HG03432 (cell line): ENCODE measurements around the gene DCANP1.
"Not testable (repeated sequence)": the region's sequence is repeated elsewhere in the genome, so short reads cannot be mapped to it uniquely, and the experiment has no call there.

Experiments
- ATAC-seq: cut with Tn5 transposase; IDR thresholded peaks from one replicate; pipeline ENCODE4 v1.9.1; 2021; ENCODE audit warnings: mild to moderate bottlenecking, moderate library complexity; ENCODE audit not compliant: unreplicated experiment

The DCANP1 gene, protein sequence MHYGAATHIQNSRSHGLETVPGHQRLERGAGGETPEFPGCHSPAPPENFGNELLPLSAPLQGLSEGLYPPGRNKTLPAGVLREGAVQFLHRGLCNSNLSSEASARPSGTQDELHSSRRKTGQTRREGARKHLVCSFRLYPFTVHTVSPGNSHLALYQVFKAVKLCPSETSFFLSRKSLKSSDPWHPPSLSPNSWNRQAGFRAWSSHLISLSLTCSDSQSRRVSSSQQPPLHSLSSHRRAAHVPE

DNA sequence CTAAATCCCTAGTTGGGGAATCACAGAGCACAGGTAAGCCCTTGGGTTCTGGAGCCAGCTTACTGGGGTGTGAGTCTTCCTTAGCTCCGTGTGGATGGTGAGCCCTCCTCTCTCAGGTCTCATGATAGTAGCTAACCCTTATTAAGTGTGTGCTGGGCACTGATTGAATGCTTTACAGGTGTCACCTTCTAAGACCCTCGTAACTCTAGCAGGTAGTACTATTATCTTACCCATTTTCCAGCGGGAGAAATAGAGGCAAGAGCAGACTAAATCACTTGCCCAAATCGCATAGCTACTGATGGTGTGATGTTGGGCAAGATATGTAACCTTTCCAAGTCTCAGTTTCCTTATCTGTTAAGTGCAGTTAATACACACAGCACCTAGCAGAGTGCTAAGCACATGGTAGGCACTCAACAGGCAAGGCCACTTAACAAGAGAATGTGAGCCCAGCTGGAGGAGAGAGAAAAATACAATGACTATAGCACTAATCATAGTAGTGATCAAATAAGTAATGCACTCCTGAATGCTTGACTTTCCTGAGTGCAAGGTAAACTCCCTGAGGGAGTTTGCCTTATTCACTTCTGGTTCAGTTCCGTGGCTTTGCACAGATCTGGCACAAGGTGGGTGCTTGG is at the start of gene DCANP1:
Gene DCANP1 (minus strand): TSS at position 51 of the 632 bp plus-strand sequence. CDS start 240 bp downstream, outside the sequence.
- ATAC-seq: no peak

DNA sequence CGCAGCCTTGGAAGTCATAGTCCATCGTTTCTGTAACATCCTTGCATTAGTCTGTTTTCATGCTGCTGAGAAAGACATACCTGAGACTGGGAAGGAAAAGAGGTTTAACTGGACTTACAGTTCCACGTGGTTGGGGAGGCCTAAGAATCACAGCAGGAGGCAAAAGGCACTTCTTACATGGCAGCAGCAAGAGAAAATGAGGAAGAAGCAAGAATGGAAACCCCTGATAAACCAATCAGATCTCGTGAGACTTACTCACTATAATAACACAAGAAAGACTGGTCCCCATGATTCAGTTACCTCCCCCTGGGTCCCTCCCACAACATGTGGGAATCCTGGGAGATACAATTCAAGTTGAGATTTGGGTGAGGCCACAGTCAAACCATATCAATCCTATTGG is 48.4 kb upstream of the DCANP1 start:
- ATAC-seq: not testable (repeated sequence)

DNA sequence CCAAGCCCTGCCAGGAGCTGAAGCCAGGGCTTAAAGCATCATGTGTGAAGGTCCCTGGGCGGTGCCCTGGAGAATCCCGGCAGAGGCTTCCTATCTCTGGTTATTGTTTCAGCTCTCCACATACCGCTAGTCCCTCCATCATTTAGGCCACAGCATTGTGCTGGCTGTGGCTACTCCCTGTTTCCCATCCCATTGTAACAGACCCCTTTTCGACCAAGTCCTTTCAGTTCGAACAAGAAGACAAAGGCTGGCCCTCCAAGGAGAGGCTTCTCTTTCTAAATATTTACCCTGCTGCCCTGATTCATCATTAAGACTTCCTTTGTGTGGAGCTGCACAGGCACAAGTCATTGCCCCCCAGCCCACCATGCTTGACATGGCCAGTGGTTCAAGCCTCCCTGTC is 47.0 kb upstream of the DCANP1 start:
- ATAC-seq: no peak

DNA sequence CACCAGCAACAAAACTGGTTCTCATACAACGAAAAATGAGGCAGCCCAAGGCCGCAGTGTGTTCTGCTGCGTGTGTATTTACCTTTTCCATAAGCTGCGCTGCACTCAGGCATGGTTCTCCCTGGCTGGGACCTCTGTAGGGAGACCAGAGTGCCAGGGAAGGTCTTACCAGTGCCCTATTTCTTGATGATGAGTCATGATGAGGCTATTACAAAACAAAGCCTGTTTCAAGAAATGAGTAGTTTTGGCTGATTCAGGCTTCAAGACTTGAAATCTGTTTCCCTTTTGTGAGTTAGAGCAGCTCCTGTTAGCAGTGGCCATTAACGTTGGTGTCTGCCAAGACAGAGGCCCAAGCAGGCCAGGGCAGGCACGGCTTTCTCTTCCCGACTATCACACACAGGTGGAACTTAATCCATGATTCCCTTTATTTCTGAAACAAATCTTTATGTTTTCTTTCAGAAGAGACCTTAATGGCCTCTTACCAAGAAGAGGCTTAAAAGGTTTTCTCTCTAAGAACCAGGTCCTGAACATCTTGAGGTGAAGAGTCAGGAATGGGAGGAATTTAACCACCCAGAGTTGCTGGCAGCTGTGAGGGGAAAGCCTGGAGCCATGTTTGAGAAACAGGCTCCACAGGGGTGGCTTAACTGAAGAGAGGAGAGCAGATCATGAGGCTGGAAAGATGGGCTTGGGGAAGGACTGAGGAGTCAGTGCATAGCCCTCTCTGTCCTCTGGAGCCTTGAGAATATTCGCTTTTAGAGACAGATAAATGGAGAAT is 46.4 kb upstream of the DCANP1 start:
- ATAC-seq: no peak

DNA sequence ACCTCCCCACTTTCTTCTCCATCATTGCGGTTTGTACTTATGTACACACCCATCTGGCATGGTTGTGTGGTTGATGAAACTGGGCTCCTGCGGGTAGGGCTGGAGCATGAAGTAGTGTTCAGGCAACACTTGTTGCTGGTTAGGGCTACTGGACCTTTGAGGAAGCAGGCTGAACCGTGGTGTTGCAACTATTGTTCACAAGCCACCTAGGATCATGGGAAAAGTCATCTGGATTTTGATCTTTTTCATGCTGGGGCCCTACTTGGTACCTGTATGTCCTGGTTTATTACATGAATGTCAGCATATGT is 45.1 kb upstream of the DCANP1 start:
- ATAC-seq: no peak

DNA sequence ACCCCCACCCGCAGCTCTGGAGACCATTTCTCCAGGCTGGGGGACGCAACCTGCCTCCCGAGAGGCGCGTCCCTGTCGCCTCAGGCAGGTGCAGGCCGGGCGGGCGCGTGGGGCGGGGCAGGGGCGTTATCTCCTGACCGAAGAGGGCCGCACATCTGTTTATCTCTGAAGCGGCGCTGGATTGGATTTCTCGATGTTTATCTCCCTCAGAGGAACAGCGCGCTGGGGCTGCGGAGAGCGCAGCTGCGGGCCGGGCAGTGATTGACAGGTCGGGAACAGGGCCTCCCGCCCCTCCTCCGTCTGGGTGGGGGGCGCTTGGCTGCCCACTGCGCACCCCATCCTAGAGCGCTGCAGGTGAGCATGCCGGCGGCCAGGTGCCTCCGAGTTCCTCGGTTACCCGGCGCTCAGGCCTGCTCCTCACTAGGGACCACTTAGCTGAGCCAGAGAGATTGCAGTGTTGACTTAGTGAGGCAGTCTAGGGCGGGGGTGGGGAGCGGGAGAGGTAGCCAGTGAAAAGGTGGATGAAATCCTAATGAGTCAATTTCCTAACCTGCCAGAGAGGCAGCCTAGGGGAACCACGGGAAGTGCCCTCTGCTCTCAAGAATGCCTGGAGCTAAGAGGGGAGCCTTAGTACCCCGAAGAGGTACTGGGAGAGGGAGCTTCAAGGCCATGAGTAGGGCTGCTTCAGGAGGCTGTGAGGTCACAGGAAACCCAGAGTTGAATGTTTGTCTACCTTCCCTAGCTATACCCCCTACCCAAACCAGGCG is 44.6 kb upstream of the DCANP1 start:
- ATAC-seq: no peak

DNA sequence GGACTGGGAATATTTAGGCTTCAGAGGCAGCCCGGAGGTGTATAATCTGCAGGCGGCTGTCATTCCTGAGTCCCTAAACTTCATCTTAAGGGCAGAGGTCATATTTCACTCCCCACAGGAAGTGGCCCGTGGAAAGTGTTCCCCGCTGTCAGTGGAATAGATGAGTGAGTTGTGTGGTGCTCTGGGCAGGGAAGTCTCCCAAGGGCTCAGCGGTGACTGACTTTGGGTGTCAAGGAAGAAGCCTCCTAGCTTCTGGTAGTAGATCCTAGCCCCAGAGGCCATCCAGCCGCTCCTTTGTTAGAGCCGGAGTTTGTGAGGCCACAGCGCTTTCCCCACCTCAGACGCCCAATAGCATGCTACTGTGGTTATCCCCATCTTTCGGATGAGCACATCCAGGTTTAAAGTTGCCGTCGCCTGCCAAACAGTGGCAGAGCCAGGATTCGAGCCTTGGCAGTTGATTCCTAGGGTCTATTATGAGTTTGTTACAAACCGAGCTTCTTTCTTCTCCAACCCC is 43.9 kb upstream of the DCANP1 start:
- no peak for ATAC-seq

DNA sequence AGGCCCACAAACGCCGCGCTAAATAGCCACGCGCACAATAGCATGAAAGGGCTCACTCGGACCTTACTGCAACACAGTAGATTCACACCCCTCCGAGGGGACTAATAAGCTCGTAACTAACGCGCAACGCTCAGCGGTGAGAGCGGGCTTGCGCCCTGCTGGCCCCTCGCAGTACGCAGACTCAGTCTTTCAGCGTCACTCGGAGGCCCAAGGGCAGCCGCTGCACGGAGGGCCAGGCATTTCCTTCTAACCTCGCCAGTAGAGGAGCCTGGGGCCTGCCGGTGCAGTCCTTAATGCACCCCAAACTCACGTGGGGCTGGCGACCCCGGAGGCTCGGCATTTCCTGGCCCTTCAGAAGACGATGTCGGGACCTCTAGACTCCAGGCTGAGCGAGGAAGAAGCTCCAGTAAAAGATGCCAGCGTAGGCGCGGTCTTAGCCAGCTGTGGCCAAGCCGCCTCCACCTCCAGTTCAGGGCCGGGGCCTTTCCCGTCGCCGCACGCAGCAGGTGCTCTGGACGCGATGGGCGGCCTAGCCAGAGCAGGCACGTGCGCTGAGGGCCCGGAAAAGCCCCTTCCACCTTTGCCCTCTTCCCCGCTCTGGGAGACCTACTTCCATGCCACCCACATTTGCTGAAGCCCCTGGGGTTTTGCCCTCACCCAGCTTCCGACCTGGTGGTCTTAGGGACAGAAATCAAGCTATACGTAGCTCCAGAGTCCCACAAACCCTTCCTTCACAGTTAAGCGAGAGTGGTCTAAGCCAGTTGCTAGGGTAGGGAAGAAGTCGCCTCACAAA is 43.3 kb upstream of the DCANP1 start:
- ATAC-seq: no peak

DNA sequence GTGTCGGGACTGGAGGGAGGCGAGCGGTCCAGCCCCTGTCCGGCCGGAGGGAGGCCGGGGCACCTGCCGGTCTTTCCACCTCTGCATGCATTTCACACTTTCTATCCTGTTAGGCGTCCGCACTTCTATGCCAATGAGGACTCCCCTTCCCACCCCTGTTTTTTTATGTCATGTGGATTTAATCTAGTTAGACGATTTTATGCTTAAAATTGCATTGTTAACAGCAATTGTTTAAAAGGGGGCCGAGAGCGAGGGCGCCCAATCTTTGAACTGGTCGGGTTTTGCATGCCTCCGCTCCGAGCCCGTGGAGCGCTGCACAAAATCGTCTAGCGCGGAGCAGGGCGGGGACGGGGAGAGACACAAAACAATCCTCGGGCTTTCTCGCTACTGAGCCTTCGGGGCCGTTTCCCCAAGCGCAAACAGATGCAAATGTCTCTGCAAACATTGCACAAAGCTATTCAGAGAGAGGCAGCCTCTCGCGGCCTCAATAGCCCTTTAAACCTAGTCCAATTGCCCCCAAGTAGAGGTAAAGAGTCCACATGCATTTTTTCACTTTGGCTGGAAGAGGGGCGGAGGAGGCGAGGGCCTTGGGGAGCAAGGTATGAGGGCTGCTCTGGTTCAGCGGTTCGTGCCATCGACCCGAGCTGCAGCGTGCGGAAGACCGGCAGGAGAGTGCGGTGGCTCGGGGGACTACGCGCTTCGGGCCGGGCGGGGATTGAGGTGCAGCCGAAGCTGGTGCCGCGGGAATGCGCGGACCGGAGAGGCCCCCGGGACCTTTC is 42.5 kb upstream of the DCANP1 start:
- ATAC-seq: no peak

DNA sequence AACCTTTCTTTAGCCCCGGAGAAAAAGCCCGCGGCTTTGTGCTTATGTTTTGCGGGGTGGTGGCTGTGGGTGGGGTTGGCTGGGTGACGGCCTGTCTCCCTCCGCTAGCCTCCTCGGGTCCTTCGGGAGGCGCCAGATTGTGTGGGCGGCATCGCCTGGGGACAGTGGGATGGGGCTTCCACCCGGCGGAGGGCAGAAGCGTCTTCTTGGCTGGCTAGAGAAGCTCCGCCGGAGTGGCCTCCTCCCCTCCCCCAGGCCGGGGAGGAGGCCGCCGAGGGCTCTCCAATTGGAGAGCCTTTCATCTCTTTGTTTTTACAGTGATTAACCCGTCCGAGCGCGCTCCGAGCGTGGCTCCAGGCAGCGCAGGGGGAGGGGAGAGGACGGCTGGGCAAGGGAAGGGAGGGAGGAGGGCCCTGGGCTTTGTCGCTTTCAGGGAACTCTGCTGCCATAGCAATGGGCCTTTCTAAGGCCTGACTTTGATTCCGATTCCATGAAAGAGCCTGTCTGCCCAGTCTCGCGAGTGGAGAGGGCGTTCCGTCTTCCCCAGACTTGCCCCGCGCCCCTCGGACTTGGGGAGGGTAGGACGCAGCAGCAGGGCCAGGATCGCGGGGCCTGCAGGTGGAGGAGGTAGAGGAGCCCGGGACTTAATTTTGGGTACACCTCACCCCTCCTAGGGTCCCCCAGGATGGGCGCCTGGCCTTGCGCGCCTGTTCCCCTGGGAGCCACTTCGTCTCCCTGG is 41.7 kb upstream of the DCANP1 start:
- ATAC-seq: no peak

DNA sequence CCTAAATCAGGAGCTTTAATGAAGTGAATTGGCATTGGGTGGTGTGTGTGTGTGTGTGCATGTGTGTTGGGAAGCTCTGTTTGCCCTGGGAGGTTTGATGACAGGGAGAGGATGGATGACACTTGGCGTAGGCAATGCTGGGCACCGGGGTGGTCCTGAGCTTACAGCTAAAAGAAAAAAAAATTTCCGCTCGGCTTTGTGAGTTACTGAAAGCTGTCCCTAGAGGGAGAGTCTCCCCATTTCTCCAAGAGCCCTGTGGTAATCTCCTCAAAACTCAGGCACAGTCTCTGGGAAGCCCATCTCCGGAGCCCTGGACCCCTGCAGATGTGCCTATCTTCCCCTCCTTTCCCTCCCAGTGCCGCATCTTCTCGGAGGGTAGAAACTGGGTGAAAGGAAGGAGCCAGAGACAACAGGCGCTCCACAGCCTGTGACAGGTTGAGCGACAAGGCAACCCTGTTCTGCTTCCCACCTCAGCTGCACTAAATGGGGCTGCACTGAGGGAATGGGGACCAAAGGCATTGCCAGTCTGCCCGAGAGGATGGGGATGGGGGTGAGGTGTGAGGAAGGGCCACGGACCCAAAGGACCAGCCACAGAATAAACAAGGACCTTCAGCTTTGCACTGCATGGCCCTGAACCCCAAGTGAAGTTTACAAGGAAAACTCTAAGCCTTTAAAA is 40.8 kb upstream of the DCANP1 start:
- no peak for ATAC-seq

DNA sequence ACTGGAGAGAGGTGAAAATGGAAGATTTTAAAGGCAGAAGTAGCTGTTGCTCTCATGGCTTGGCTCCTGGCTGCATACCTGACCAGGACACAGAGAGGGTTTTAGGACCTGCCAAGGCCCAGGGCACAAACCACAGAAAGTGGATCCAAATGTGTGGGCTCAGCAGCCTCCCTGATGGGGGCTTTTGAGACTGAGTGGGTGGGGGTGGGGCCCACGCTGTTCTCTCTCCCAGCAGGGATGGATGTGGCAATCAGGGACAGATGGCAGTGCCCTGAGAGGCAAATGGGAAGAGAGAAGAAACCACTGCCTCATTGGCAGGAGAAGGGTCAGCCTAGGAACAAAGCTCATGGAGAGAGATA is 39.9 kb upstream of the DCANP1 start:
- no peak for ATAC-seq

DNA sequence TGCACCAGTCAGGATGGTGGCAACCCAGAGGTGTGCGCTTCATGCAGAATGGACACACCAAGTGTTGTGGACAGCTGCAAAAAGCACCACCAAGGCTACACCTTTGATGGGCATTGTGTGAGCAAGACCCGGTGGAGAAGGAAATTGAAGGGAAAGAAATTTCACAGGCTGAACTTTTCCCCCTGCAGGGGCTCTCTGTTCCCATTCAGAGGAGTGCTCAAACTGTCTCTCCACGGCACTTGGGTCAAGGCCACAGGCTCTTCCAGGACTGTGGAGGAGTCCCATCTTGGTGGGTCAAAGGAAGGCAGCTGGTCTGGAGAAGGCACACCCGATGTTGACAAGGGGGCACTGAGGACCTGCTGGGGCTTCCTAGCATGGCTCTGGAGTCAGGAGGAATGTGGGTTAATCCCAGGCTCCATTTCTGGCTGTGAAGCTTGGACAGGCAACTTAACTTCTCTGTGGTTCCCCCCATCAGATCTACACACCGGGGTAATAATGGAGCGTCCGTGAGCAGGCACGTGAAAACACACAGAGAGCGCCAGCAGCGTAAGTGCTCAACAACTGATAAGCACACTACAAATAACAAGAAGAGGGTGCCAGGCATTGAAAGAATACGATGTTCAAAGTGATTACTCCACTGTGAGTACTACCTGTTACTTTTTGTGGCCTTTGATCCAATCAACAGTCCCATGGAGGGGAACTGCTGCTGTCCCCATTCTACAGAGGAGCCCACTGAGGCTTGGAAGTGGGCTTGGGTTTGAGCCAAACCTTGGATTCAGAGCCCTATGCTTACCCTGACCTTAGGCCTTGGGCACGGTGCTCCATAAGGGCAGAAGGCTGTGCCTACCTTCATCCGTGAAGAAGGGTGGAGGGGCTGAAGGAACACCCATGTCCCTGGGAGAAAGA is 39.2 kb upstream of the DCANP1 start:
- no peak for ATAC-seq

DNA sequence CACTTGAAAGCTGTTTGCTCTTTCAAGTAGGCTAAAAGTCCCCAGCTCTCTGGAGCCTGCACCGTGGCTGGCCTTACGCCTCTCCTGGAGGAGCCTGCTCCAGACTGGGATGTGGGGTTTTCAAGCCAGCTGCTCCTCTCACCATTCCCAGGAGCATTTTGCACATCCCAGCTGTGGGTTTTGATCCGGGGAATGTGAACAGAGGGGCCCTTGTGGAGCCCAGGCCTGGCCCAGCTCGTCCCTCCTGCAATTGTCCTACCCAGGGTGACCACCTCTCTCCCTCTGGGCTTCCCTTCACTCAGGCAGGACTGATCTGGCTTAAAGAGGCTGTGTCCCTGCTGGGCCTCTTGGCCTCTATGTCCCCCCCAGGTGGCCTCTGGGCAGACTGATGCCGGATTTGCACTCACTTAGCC is 37.5 kb upstream of the DCANP1 start:
- ATAC-seq: no peak

DNA sequence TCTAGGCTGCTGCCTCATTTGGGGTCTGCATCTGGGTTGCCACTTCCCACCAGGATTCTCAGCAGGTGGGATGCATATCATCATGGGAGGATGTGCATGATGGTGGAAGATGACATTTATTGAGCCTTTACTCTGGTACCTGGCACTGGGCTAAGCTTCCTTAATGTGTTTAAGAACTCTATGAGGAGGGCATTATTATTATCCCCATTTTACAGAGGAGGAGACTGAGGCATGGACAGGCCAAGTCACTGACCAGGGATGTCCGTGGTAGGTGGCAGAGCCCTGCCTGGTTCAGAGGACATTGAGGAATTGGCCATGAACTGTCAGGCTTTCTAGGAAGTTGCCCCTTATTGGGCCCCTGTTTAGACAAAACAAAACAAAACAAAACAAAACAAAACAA is 36.1 kb upstream of the DCANP1 start:
- no peak for ATAC-seq

DNA sequence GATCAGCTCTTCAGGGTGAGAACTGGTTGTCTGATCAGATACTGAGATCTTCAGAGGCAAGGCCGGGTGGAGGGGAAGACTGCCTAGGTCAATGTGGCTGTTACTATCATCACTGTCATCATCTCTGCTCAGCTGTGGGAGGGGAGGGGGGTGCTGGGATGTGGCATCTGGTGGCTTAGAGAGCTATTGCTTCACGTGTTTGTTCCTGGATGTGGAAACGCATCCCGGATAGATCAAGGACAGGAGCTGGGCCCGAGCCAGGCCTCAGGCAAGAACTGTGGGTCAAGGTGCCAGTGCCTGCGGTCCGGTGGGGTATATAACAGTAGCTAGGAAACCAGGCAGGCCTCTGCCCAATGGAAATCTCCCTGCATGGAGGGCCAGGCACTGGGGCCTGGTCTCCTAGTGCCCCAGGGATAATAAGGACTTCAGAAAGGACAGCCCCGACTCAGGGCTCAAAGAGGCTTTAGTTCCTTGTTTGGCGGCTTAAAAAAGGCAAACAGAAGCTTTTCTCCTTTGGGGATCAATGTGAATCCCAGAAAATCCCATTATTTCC is 35.3 kb upstream of the DCANP1 start:
- no peak for ATAC-seq

DNA sequence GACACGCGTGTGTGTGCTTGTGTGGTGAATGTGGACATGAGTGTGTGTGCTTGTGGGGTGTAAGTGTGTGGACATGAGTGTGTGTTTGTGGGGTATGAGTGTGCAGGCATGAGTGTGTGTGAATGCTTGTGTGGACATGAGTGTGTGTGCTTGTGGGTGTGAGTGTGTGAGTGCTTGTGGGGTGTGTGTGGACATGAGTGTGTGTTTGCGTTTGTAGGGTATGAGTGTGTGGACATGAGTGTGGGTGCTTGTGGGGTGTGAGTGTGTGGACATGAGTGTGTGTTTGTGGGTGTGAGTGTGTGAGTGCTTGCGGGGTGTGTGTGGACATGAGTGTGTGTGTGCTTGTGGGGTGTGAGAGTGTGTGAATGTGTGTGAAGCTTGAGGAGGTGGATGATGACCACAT is 34.8 kb upstream of the DCANP1 start:
- no peak for ATAC-seq
